ENCODE results near the gene TTC13.
A peak's percentile ranks its signal among the peaks of the same experiment; 100 is the strongest.

Gene TTC13

DNA sequence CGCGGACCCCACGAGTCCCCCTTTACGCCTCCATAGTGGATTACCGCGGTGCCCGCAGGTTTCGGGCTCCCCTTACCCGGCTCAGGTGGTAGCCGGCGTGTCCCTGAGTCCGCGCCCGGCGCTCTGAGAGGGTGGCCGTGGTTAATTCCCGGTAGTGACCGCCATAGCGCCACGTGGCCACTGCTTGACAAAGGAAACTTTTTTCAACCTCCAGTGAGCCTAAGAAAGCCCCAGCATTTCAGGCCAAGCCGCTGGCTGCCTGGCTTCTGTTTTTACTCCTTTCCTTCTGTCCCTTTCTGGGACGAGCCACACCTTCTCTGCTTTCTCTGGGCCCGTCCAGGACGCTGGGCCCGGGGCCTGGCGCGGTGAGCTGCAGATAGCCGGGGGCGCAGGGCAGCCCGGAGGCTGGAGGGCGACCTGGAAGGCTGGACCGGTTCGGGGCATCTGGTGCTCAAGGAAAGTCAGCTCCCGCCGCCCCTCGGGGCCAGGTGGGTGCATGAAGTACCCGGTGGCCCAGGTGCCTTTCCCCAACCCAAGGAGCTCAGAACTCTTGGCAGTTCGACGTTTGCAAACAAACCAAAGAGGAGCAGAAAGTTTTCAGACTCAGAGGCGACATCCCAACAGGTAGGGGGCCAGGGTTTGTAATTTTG, 109.8 kb downstream of the TTC13 start:
- peak; percentile 35 for DNase-seq (ENCODE audit: low spot score)

GRCh38 chr1:230867903-230868735, 110.5 kb downstream of the TTC13 start, which contains the start of gene C1orf198:
C1orf198 (minus strand) TSS chr1:230868521; CDS start chr1:230868512, 9 bp downstream.
- DNase-seq (ENCODE audit: low spot score) = peak; percentile 48

DNA sequence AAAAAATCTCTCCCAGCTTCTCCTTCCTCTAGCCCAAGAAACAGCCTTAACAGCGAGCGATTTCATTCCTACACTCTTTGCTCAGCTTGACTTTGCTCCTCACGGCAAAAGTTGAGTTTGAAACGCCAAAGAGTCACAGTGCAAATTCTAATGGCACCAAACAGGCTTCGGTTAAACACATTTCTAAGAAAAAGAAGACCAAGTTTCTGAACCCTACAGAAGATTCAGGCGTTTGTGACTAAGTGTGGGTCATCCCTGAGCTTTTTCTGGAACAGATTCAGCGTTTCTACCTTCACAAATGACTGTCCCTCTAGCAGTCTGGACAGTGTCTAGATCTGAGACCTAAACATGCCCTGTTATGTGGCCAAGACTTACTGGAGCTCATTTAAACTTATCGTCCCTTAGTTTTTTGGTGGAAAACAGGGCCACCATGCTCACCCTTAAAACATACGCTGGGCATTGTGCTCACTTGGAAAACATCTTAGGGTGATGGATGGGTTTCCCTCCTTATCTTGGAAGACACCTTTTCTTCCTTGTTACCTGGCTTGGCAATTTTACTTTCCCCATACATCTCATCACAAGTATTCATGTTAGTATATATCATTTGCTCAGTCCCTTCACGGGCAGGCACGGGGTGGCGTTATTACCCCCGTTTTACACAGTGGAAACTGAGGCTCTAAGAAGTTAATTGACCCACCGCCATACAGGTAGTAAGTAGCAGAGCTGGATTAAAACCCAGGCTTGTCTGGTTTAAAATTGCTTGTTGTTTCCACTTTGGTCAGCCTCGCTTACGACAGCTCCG, 111.4 kb downstream of the TTC13 start:
- DNase-seq (ENCODE audit: low spot score) = no peak

DNA sequence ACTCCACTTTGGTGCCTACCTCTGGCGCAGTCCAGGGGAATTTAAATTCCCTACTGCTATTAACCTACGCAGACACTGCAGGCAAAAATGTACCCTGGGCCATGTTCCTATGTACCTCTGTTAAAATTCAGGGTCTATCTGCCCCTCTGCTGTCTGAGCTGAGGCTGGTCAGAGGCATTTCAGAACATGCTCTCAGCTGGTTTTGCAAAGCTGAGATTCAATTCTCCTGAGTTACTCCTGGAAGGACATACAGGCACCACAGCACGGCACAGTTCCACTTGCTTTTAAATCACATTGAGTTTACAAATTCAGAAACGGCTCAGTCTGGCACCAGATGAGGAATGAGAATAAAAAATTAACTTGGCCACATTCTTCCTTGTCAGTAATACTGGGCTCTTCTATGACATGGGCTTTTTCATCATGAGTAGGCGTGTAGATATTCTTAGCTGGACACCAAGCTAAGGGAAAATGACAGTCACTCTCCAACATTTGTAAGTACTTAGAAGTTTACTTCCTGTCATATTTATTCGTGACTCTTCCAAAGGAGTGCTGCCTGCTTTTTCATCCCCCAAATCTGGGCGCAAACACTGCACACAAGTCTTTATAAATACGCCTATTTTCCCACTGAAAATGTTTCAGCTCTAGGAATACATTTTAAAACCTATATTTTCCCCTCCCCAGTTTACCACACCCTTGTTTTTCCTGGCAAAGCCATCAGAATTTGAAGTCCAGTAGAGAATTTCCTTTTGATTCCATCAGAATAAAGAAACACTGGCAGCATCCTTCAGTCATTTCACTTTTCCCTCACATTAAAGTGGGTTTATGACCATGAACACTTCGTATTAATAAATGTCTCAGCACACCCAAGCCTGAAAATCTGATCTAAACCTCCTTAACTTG, 112.2 kb downstream of the TTC13 start:
- DNase-seq (ENCODE audit: low spot score) = no peak

DNA sequence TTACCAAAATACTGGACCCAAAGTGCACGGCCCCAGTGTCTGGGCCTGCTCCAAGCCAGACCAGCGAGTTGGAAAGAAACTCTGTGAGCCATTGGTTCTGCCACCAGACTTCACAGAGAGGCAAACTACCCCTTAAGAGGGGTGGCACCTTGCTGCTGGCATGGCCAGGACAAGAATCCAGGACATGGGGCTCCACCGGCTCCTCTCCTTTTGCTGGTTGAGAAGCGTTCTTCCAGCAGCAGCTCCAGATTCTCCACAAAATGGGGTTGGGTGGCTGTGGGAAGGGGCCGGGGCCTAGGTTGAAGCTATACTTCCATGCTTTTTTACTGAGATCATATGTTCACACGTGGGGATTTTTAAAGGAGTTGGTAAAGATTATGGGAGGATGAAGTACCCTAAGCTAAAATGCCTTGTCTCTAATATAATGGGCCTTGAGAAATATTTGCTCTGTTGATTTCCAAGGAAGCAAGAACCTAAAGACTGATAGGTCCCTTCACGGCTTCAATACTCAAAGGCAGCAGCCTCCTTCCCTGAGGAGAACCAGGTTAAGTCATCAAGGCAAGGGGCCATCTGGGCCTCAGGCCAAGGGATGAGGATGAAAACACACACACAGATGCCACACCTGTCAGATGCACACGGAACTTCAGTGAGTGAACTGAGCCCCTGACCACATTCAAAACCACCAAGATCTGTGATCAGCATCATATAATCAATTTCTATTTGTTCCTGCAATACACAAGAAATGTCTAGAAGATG, 113.4 kb downstream of the TTC13 start:
- no peak for DNase-seq (ENCODE audit: low spot score)

- no peak for DNase-seq (ENCODE audit: low spot score)
These were observed 114.2 kb downstream of the TTC13 start for GRCh38 chr1:230864441-230864840.

DNA sequence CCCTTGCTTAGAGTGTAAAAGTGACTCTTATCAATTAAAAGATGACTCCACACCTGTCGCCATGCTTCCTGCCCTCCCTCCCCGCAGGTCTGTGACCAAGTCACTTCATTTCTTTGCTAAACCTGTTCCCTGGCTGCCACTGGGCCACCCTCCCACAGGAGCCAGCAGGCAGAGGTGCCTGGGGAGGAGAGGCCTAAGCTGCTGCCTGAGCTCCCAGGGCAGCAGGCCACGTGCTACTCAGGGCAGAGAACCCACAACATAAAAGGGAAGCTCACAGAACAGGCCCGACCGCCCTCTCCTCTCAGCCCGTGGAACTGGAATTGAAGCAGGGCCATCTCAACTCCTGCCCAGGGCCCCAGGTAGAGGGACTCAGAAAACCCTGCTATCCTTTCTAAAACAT, 115.2 kb downstream of the TTC13 start:
- no peak for DNase-seq (ENCODE audit: low spot score)

DNA sequence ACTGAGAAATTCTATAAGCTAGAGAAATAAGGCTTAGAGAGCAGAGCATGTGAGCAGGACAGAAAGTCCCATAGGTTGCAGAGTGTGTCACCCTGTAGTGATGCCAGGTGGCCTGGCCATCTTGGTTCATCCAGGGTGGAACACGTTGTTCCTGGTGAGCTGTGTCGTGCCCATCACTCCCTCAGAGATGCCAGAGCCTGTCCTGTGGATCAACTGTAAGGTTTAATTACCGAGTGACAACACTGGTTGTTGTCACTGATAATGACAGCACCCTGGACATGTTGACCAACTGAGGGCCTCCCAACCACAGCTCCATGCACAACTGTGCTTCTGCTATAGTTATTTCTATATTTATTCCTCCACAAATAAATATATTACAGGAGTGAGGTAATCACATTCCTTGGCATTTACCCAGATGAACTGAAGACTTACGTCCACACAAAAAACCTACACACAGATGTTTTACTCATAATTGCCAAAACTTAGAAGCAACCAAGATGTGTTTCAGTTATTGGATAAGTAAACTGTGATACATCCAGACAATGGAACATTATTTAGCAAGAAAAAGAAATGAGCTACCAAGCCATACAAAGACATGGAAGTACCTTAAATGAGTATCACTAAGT, 116.6 kb downstream of the TTC13 start:
- DNase-seq (ENCODE audit: low spot score) = no peak

DNA sequence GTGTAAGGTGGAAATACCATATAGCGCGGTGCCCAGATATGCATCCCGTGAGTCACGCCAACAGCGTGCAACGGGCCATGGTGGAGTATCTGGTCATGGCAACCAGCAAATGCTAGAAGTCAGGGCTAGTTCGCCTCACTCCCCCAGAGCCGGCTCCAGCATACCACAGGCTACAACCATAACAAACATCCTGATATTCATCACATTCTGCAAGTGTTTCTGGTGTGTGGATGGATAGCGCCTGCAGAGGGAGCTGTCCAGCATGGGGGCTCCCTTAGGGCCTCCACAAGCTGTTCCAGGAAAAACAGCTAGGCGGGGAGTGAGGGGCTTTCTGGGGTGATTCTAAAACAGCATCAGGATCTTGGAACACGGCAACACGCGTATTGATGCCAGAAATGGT, 117.2 kb downstream of the TTC13 start:
- no peak for DNase-seq (ENCODE audit: low spot score)

- no peak for DNase-seq (ENCODE audit: low spot score)
These were observed 117.9 kb downstream of the TTC13 start for GRCh38 chr1:230860617-230861384.

GRCh38 chr1:230858918-230859729, 119.5 kb downstream of the TTC13 start:
- DNase-seq (ENCODE audit: low spot score) = no peak

DNA sequence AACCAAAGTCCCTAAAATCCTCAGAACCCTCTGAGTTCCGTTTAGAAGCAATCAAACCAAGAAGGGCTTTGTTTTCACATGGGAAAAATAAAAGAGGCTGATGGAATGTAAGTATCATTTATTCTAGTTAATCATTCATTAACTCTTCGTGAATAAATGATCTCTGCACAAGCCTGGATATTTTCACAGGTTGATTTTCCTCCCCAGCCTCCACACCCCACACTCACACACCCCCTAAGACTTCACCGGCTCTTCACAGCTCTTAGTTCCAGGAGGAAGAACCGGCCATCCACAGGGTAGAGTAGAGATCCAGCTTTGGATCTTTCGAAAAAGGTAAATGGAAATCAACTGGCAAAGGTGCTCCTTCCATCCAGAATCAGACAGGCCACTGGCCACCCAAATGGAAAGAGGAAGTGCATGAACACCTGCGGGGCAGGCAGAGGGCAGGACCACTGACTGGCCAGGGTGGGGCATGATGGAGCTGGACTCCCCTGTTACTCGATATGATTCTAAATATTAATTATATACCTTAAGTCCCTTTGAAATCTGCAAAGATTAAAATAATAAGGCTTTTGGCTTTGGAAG, 120.3 kb downstream of the TTC13 start:
- DNase-seq (ENCODE audit: low spot score) = no peak

DNA sequence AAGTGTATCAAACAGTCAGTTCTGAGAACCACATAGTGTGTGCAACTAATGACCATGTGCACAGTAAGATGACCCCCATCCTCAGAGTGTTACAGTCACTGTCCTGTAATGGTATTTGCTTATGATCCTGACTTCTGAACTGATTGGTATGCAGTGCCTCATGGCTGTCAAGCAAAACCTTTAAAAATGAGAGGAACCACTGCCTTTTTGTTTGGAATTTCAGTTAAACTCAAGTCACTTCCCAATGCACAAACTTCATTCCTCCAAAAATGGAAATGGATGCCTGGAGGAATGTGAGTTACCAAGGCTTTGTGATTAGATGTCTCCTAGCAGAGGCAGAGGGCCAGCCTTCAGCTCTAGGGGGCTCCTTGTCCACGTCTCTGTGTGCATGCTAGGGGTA, 120.8 kb downstream of the TTC13 start:
- no peak for DNase-seq (ENCODE audit: low spot score)

DNA sequence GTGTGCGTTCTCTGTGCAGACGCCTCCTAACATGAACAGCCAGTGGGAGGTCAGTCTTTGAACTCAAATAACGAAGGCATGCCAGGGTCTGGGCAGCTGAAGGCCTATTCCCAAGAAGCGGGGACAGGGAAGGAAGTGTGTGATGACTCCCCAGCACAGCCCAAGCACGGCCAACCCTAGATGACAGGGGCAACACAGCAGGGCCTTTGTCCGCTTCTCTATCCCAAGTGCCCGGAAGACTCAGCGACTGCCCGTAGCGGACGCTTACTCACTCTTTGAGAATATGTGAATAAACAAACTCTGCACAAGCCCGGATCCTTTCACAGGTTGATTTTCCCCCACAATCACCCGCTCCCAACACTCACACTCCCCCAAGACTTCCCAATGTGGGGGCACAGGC, 121.6 kb downstream of the TTC13 start:
- no peak for DNase-seq (ENCODE audit: low spot score)

All from NAMALWA (cell line).